MM.1S (cell line): ENCODE measurements around the gene LAMC3.

ENCODE experiments used
- DNase-seq: peaks from one replicate; pipeline ENCODE4 v3.0.0-alpha.2; 2015
- H2AFZ ChIP-seq: fragments of 300-600 bp; sonication (generic); 2 replicates; pipeline ENCODE4 v1.6.0; 2016; ENCODE audit warnings: antibody characterized with exemption, low read length
- H3F3A ChIP-seq: fragments of 300-600 bp; sonication (generic); 2 replicates; pipeline ENCODE4 v1.6.1; 2016; ENCODE audit warnings: mild to moderate bottlenecking, antibody characterized with exemption, low read length, moderate library complexity, mixed read lengths; ENCODE audit not compliant: insufficient read depth
- H3K27ac ChIP-seq: fragments of 300-600 bp; sonication (generic); 2 replicates; pipeline ENCODE4 v1.5.1; 2016; ENCODE audit warnings: mild to moderate bottlenecking, low read length
- H3K27me3 ChIP-seq: fragments of 300-600 bp; sonication (generic); replicated peaks from 2 replicates; pipeline ENCODE4 v1.6.0; 2016; ENCODE audit warnings: low read length; ENCODE audit not compliant: insufficient read depth
- H3K36me3 ChIP-seq: fragments of 300-600 bp; sonication (generic); replicated peaks from 2 replicates; pipeline ENCODE4 v1.6.1; 2016; ENCODE audit warnings: mild to moderate bottlenecking, low read length, mixed read lengths; ENCODE audit not compliant: insufficient read depth
- H3K4me1 ChIP-seq: fragments of 300-600 bp; sonication (generic); 2 replicates; pipeline ENCODE4 v1.6.1; 2016; ENCODE audit warnings: low read length, mixed read lengths
- H3K4me2 ChIP-seq: fragments of 300-600 bp; sonication (generic); 2 replicates; pipeline ENCODE4 v1.6.0; 2016; ENCODE audit warnings: low read depth, low read length
- H3K4me3 ChIP-seq: fragments of 300-600 bp; sonication (generic); 2 replicates; pipeline ENCODE4 v1.5.1; 2016; ENCODE audit warnings: low read length, mixed read lengths
- H3K79me2 ChIP-seq: fragments of 300-600 bp; sonication (generic); 2 replicates; pipeline ENCODE4 v1.6.1; 2016; ENCODE audit warnings: mixed run types, low read length, mixed read lengths
- H3K9ac ChIP-seq: fragments of 300-600 bp; sonication (generic); 2 replicates; pipeline ENCODE4 v1.6.1; 2016; ENCODE audit warnings: low read length, mixed read lengths
- H3K9me2 ChIP-seq: fragments of 300-600 bp; sonication (generic); replicated peaks from 2 replicates; pipeline ENCODE4 v1.6.1; 2016; ENCODE audit warnings: mild to moderate bottlenecking, low read length, mixed read lengths; ENCODE audit not compliant: insufficient read depth
- H3K9me3 ChIP-seq: fragments of 300-600 bp; sonication (generic); replicated peaks from 2 replicates; pipeline ENCODE4 v1.6.1; 2016; ENCODE audit warnings: mild to moderate bottlenecking, low read length, mixed read lengths; ENCODE audit not compliant: insufficient read depth
- H4K20me1 ChIP-seq: fragments of 300-600 bp; sonication (generic); 2 replicates; pipeline ENCODE4 v1.6.1; 2016; ENCODE audit warnings: mild to moderate bottlenecking, low read length, moderate library complexity, mixed read lengths; ENCODE audit not compliant: insufficient read depth
- EZH2 ChIP-seq: fragments of 300-600 bp; sonication (generic); optimal IDR thresholded peaks from 2 replicates; pipeline ENCODE3; 2017; ENCODE audit warnings: low read depth, mild to moderate bottlenecking, antibody characterized with exemption, low read length, mixed read lengths
- EZH2phosphoT487 ChIP-seq: fragments of 300-600 bp; sonication (generic); IDR thresholded peaks from 2 replicates; pipeline ENCODE4 v1.6.1; 2018; ENCODE audit warnings: antibody characterized with exemption, low read length
- TF ChIP-seq, protein P1 (sequence below): fragments of 300-600 bp; sonication (generic); IDR thresholded peaks from 2 replicates; pipeline ENCODE4 v1.5.1; 2016; ENCODE audit warnings: antibody characterized with exemption, low read length, mixed read lengths

Gene LAMC3

DNA sequence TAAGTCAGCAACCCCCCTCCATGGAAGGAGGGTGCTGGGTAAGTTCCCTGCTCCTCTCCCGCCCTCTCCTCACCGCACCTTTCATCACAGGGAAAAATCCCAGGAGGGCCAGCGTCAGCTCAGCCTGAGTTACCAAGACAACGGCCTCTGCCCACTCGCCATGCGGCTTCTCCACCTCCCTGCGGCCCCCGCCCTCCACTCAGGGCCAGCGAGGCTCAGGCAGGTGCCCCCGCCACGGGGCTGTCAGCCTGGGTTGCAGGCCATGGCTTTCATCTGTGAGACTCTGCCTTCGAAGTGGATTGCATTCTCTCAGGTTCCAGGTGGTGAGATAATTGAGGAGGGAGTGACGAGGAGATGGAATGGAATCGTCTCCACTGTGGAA lies 27.2 kb upstream of the LAMC3 start:
- Histone ChIP-seq H3K4me3 (no peak overlapping the region), H3K27ac (no peak overlapping the region), H3K4me2 (no peak overlapping the region), H3K9ac (no peak overlapping the region), H3K27me3 (peaks cover 100% of the 10 kb centered on the region), H3K36me3 (no peaks in the 10 kb centered on the region), H2AFZ (no peak overlapping the region), H3K9me2 (no peaks in the 10 kb centered on the region), H3K79me2 (no peaks in the 10 kb centered on the region), H3K4me1 (no peaks in the 10 kb centered on the region), H4K20me1 (no peaks in the 10 kb centered on the region), H3K9me3 (no peaks in the 10 kb centered on the region), H3F3A (no peaks in the 10 kb centered on the region)
- TF ChIP-seq EZH2phosphoT487 (no peak), EZH2 (no peak)
- TF ChIP-seq, protein P1, sequence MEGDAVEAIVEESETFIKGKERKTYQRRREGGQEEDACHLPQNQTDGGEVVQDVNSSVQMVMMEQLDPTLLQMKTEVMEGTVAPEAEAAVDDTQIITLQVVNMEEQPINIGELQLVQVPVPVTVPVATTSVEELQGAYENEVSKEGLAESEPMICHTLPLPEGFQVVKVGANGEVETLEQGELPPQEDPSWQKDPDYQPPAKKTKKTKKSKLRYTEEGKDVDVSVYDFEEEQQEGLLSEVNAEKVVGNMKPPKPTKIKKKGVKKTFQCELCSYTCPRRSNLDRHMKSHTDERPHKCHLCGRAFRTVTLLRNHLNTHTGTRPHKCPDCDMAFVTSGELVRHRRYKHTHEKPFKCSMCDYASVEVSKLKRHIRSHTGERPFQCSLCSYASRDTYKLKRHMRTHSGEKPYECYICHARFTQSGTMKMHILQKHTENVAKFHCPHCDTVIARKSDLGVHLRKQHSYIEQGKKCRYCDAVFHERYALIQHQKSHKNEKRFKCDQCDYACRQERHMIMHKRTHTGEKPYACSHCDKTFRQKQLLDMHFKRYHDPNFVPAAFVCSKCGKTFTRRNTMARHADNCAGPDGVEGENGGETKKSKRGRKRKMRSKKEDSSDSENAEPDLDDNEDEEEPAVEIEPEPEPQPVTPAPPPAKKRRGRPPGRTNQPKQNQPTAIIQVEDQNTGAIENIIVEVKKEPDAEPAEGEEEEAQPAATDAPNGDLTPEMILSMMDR = no peak
- no peak for DNase-seq

- TF ChIP-seq EZH2 = no peak
- TF ChIP-seq EZH2phosphoT487 = no peak
- TF ChIP-seq, protein P1 = no peak
- Histone ChIP-seq H3K4me3 (no peak overlapping the region), H3K9ac (no peak overlapping the region), H3K79me2 (no peaks in the 10 kb centered on the region), H3K4me2 (no peak overlapping the region), H3K4me1 (no peaks in the 10 kb centered on the region), H4K20me1 (no peaks in the 10 kb centered on the region), H2AFZ (no peak overlapping the region), H3K36me3 (no peaks in the 10 kb centered on the region), H3K27me3 (peaks cover 100% of the 10 kb centered on the region), H3K27ac (no peak overlapping the region), H3K9me3 (no peaks in the 10 kb centered on the region), H3F3A (no peaks in the 10 kb centered on the region), H3K9me2 (no peaks in the 10 kb centered on the region)
- no peak for DNase-seq
Measured at GRCh38 chr9:130982636-130983358, 26.2 kb upstream of the LAMC3 start.

GRCh38 chr9:130983359-130983670 lies 25.7 kb upstream of the LAMC3 start:
- no peak overlapping the region for H3K4me2 ChIP-seq
- no peaks in the 10 kb centered on the region for H3F3A ChIP-seq
- no peak overlapping the region for H3K4me3 ChIP-seq
- no peak for TF ChIP-seq EZH2phosphoT487
- no peak for TF ChIP-seq EZH2
- TF ChIP-seq, protein P1 = no peak
- no peaks in the 10 kb centered on the region for H3K79me2 ChIP-seq
- H3K36me3 ChIP-seq = no peaks in the 10 kb centered on the region
- H3K9me3 ChIP-seq = no peaks in the 10 kb centered on the region
- H3K9ac ChIP-seq = no peak overlapping the region
- no peaks in the 10 kb centered on the region for H3K4me1 ChIP-seq
- DNase-seq = no peak
- H3K27me3 ChIP-seq = peaks cover 100% of the 10 kb centered on the region
- H2AFZ ChIP-seq = no peak overlapping the region
- no peaks in the 10 kb centered on the region for H4K20me1 ChIP-seq
- no peaks in the 10 kb centered on the region for H3K9me2 ChIP-seq
- H3K27ac ChIP-seq = no peak overlapping the region
